Skin epidermis (tissue), 12 donors: ENCODE data around the gene LCN1.

Source experiments
- H3K27ac ChIP-seq, 21 experiments: fragments of 200-600 bp; sonication (generic) in 11 of 21; one replicate each; pipeline ENCODE4 v1.5.0; 2020; ENCODE audit warnings: mild to moderate bottlenecking in 3 of 21, inconsistent platforms in 2 of 21, moderate library complexity in 2 of 21
- H3K4me3 ChIP-seq, 7 experiments: fragments of 200-600 bp; sonication (generic) in 2 of 7; one replicate each; pipeline ENCODE4 v1.5.0; 2020; ENCODE audit warnings: inconsistent platforms in 2 of 7, mild to moderate bottlenecking in 2 of 7, moderate library complexity in 1 of 7

Gene LCN1

DNA sequence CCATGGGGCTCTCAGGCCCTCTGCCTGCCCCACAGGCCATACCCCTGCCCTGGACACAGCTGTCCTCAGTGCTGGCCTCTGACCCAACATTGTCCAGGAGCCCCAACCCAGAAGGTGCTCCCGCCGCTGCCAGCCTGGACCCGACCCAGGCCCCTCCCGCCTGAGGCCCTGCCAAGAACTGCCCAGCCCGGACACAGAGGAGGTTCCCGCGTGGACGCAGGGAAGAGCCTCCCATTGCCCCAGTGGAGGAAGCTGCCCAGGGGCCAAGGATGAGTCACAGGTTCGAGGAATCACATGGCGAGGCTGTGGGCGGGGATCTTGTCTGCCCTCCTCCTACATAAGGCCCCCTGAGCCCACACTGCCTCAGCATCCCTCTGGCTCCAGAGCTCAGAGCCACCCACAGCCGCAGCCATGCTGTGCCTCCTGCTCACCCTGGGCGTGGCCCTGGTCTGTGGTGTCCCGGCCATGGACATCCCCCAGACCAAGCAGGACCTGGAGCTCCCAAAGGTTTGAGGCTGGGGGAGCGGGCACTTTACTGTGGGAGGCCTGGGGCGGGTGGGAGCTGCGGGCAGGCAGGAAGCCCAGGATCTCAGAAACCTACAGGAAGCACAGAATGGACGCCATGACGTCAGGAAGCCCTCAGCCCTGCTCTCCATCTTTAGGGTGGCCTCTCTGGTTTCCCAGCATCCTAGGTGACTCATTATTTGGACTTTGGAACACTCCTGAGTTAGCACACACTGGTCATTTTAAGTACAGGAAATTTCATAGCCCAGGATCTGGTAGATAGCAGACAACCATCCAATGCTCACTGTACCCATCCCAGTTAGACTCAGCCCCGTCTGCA lies 40.4 kb downstream of the LCN1 start, which contains the start of gene PAEP:
PAEP (plus strand) TSS at position 366 of the 844 bp plus-strand sequence.
- Histone ChIP-seq H3K27ac (no peak within 1 kb of the TSS), H3K4me3 (no peak within 1 kb of the TSS)

DNA sequence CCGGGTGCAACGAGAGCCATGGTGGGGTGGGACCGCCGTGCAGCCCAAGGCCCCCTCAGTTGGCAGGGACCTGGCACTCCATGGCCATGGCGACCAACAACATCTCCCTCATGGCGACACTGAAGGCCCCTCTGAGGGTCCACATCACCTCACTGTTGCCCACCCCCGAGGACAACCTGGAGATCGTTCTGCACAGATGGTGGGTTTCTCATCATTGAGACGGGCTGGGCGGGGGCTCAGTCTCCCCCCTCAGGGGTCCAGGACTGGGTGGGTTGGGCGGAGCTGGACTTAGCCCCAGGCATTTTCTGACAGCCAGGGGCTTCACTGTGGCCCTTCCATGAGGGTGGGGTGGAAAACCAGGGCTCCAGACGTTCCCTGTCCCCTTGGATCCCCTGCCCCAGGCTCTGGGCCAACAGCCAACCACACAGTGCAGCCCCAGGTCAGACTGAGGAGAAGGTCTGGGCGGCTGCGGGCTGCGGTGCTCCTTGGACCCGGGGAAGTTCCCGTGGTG lies 41.0 kb downstream of the LCN1 start:
- Histone ChIP-seq H3K27ac (no peak overlapping the region), H3K4me3 (no peak overlapping the region)

DNA sequence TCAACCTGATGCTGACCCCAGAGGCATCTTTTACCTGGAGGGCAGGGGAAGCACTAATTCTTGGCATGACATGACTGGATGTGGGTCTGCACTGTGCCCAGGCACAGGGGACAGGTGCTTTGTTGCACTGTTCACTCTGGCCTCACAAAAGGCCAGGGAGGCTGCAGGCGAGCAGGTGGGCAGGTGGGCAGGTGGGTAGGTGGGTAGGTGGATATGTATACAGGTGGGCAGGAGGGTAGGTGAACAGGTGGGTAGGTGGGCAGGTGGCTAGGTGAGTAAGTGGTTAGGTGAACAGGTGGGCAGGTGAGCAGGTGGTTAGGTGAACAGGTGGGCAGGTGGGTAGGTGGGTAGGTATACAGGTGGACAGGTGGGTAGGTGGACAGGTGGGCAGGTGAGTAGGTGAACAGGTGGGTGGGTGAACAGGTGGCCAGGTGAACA lies 41.8 kb downstream of the LCN1 start:
- Histone ChIP-seq H3K27ac (no peak overlapping the region), H3K4me3 (no peak overlapping the region)

DNA sequence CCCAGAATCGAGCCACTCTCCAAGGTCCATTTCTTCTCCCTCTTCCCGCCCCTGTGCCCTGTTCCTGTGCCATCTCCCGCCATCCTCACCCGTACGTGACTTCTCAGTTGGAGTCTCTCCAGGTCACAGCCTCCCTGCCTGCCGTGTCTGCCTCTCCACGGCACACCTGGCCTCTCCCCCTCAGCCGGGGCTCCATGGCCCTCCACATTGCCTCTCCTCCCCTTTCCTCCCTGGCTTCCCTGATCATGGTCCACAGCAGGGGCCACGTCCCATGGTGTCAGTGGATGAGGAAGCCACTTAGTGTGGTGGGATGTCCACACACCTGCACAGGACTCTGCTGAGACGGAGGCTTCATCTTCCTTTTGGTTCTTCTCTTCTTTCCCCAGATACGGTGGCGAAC lies 42.6 kb downstream of the LCN1 start:
- Histone ChIP-seq H3K27ac (no peak overlapping the region), H3K4me3 (no peak overlapping the region)

DNA sequence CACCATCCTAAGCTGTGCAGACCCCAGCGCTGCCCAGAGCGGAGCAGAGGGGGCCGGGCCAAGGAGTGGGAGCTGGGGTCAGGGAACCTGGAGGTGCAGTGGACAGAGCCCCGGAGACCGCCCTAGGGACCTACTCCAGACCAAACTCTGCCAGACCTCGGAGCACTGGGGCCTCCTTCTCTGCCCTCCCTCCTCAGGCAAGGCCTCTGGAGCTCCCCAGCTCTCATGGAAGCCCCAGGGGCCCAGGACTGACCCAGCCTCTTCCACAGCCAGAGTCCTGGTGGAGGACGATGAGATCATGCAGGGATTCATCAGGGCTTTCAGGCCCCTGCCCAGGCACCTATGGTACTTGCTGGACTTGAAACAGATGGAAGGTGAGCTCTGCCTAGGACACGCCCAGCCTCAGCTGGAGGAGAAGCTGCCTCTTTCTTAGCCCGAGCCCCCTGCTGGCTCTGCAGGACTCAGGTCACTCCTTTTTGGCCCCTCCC lies 43.9 kb downstream of the LCN1 start:
- H3K4me3 ChIP-seq: no peak overlapping the region
- no peak overlapping the region for H3K27ac ChIP-seq

DNA sequence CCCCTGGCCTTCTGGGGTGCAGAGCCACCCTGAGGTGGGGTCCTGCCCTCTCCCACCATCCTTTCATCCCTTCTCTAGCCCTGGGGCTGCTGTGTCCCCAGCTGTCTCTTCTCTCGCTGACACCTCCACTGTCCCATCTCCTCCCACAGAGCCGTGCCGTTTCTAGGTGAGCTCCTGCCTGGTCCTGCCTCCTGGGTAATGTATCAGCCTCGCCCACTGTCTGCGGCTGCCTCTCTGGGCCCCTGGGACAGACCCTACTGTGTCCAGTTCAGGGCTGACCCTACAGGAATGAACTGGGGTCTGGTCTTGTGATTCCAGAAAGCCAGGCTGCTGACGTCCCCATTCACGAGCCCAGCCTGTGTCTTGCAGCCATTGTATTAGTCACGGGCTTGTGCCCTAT lies 44.4 kb downstream of the LCN1 start:
- no peak overlapping the region for H3K27ac ChIP-seq
- H3K4me3 ChIP-seq: no peak overlapping the region

DNA sequence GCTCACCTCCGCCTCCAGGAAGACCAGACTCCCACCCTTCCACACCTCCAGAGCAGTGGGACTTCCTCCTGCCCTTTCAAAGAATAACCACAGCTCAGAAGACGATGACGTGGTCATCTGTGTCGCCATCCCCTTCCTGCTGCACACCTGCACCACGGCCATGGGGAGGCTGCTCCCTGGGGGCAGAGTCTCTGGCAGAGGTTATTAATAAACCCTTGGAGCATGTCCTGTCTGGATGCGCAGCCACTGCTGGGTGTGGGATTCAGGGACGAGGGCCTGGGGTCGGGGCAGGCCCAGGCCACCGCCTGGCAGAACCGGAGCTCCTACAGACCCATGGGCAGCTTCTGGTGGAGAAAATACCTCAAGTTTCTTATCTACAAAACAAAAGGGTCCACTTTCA lies 45.3 kb downstream of the LCN1 start:
- H3K4me3 ChIP-seq: no peak overlapping the region
- H3K27ac ChIP-seq: no peak overlapping the region

DNA sequence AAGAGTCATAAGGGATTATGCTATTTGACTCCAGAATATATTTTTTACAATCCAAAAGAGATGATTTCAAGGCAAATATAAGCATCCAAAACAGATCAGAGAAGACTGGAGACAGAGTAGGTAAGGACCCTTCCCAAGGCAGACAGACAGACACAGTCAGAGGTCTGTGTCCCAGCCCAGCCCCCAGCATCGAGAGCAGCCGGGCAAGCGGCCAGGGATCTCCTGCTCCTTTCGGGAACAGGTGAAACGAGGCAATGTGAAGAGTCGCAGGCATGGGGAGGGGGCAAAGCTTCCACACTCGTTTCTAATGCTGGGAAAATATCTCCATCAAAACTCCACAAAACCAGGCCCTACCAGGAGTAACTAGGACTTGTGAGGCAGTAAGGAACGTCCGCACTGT lies 46.1 kb downstream of the LCN1 start:
- Histone ChIP-seq H3K4me3 (no peak overlapping the region), H3K27ac (no peak overlapping the region)

- no peak overlapping the region for H3K27ac ChIP-seq
- H3K4me3 ChIP-seq: no peak overlapping the region
Observed at GRCh38 chr9:135568026-135568425, 46.8 kb downstream of the LCN1 start.

- Histone ChIP-seq H3K27ac (no peak overlapping the region), H3K4me3 (no peak overlapping the region)
Observed at GRCh38 chr9:135570456-135570855, 49.2 kb downstream of the LCN1 start.

DNA sequence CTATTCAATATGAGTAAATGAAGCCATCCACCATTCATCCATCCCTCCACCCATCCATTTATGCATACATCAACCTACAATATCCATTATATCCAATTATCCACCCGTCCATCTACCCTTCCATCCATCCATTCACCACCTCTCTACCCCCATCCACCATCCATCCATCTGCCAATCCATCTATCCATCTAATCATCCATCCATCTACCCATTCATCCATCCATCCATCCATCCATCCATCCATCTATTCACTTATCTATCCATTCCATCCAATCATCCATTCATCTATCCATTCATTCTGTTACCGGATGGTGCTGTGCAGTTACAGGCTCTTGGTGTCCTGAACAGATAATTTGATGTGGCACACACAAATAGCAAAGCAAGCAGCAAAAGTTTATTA lies 51.0 kb downstream of the LCN1 start:
- Histone ChIP-seq H3K27ac (no peak overlapping the region), H3K4me3 (no peak overlapping the region)

GRCh38 chr9:135573124-135573523 lies 51.9 kb downstream of the LCN1 start:
- Histone ChIP-seq H3K27ac (no peak overlapping the region), H3K4me3 (no peak overlapping the region)

DNA sequence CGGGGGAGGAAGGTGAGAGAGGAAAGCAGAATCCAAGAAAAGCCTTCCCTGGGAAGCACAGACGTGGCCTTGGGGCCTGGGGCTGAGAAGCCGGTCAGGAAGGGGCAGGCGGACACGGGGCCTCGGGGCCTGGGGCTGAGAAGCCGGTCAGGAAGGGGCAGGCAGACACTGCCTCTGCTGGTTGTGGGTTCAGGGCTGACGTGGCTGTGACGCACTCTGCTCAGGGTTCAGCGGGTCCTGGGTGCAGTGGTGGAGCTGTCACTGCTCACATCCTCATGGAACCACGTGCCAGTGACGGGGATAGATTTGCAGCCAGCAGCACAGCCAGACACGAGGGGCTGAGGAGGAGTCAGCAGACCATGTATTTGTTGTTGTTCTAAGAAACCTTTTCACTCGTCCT lies 53.1 kb downstream of the LCN1 start:
- no peak overlapping the region for H3K4me3 ChIP-seq
- no peak overlapping the region for H3K27ac ChIP-seq

- H3K4me3 ChIP-seq: no peak overlapping the region
- no peak overlapping the region for H3K27ac ChIP-seq
Observed at GRCh38 chr9:135574943-135575342, 53.7 kb downstream of the LCN1 start.
